ENCODE measurements around the gene OLFML3. TPM values are rescaled to one million over a fixed set of nuclear protein-coding genes. Genes with fewer than 3 reads are reported as not detected.

The OLFML3 gene
- total and polyA plus RNA-seq, 2 of the 13 experiments (the other 11 are each of a cell fraction or from before 2014, with no cell fraction given): 2.0 to 5.1 TPM

- TF ChIP-seq, protein P1, sequence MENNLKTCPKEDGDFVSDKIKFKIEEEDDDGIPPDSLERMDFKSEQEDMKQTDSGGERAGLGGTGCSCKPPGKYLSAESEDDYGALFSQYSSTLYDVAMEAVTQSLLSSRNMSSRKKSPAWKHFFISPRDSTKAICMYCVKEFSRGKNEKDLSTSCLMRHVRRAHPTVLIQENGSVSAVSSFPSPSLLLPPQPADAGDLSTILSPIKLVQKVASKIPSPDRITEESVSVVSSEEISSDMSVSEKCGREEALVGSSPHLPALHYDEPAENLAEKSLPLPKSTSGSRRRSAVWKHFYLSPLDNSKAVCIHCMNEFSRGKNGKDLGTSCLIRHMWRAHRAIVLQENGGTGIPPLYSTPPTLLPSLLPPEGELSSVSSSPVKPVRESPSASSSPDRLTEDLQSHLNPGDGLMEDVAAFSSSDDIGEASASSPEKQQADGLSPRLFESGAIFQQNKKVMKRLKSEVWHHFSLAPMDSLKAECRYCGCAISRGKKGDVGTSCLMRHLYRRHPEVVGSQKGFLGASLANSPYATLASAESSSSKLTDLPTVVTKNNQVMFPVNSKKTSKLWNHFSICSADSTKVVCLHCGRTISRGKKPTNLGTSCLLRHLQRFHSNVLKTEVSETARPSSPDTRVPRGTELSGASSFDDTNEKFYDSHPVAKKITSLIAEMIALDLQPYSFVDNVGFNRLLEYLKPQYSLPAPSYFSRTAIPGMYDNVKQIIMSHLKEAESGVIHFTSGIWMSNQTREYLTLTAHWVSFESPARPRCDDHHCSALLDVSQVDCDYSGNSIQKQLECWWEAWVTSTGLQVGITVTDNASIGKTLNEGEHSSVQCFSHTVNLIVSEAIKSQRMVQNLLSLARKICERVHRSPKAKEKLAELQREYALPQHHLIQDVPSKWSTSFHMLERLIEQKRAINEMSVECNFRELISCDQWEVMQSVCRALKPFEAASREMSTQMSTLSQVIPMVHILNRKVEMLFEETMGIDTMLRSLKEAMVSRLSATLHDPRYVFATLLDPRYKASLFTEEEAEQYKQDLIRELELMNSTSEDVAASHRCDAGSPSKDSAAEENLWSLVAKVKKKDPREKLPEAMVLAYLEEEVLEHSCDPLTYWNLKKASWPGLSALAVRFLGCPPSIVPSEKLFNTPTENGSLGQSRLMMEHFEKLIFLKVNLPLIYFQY (CRISPR knock-in tag; IDR thresholded peaks at IDR 0.05; ENCODE audit: borderline replicate concordance): no peak
- TF ChIP-seq, protein P2, sequence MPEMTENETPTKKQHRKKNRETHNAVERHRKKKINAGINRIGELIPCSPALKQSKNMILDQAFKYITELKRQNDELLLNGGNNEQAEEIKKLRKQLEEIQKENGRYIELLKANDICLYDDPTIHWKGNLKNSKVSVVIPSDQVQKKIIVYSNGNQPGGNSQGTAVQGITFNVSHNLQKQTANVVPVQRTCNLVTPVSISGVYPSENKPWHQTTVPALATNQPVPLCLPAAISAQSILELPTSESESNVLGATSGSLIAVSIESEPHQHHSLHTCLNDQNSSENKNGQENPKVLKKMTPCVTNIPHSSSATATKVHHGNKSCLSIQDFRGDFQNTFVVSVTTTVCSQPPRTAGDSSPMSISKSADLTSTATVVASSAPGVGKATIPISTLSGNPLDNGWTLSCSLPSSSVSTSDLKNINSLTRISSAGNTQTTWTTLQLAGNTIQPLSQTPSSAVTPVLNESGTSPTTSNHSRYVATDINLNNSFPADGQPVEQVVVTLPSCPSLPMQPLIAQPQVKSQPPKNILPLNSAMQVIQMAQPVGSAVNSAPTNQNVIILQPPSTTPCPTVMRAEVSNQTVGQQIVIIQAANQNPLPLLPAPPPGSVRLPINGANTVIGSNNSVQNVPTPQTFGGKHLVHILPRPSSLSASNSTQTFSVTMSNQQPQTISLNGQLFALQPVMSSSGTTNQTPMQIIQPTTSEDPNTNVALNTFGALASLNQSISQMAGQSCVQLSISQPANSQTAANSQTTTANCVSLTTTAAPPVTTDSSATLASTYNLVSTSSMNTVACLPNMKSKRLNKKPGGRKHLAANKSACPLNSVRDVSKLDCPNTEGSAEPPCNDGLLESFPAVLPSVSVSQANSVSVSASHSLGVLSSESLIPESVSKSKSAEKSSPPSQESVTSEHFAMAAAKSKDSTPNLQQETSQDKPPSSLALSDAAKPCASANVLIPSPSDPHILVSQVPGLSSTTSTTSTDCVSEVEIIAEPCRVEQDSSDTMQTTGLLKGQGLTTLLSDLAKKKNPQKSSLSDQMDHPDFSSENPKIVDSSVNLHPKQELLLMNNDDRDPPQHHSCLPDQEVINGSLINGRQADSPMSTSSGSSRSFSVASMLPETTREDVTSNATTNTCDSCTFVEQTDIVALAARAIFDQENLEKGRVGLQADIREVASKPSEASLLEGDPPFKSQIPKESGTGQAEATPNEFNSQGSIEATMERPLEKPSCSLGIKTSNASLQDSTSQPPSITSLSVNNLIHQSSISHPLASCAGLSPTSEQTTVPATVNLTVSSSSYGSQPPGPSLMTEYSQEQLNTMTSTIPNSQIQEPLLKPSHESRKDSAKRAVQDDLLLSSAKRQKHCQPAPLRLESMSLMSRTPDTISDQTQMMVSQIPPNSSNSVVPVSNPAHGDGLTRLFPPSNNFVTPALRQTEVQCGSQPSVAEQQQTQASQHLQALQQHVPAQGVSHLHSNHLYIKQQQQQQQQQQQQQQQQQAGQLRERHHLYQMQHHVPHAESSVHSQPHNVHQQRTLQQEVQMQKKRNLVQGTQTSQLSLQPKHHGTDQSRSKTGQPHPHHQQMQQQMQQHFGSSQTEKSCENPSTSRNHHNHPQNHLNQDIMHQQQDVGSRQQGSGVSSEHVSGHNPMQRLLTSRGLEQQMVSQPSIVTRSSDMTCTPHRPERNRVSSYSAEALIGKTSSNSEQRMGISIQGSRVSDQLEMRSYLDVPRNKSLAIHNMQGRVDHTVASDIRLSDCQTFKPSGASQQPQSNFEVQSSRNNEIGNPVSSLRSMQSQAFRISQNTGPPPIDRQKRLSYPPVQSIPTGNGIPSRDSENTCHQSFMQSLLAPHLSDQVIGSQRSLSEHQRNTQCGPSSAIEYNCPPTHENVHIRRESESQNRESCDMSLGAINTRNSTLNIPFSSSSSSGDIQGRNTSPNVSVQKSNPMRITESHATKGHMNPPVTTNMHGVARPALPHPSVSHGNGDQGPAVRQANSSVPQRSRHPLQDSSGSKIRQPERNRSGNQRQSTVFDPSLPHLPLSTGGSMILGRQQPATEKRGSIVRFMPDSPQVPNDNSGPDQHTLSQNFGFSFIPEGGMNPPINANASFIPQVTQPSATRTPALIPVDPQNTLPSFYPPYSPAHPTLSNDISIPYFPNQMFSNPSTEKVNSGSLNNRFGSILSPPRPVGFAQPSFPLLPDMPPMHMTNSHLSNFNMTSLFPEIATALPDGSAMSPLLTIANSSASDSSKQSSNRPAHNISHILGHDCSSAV (CRISPR knock-in tag; IDR thresholded peaks at IDR 0.05; ENCODE audit: borderline replicate concordance): no peak
- no peak for TF ChIP-seq RFX1 (IDR thresholded peaks at IDR 0.05)
- no peak for TF ChIP-seq ZNF431 (CRISPR knock-in tag; IDR thresholded peaks at IDR 0.05; ENCODE audit: borderline replicate concordance, low read depth)
- TF ChIP-seq SSRP1 (CRISPR knock-in tag; IDR thresholded peaks at IDR 0.05): no peak
- TF ChIP-seq ZKSCAN1 (IDR thresholded peaks at IDR 0.05; ENCODE audit: low read length): no peak
- no peak for TF ChIP-seq MZF1 (CRISPR knock-in tag; IDR thresholded peaks at IDR 0.05; ENCODE audit: borderline replicate concordance)
- TF ChIP-seq, protein P3, sequence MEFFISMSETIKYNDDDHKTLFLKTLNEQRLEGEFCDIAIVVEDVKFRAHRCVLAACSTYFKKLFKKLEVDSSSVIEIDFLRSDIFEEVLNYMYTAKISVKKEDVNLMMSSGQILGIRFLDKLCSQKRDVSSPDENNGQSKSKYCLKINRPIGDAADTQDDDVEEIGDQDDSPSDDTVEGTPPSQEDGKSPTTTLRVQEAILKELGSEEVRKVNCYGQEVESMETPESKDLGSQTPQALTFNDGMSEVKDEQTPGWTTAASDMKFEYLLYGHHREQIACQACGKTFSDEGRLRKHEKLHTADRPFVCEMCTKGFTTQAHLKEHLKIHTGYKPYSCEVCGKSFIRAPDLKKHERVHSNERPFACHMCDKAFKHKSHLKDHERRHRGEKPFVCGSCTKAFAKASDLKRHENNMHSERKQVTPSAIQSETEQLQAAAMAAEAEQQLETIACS (CRISPR knock-in tag; IDR thresholded peaks at IDR 0.05): no peak
- TF ChIP-seq ERF (CRISPR knock-in tag; IDR thresholded peaks at IDR 0.05): no peak
- TF ChIP-seq DNMT3B (CRISPR knock-in tag; conservative IDR thresholded peaks at IDR 0.05): no peak
- no peak for TF ChIP-seq RORA (CRISPR knock-in tag; IDR thresholded peaks at IDR 0.05)
- TF ChIP-seq SP4 (CRISPR knock-in tag; IDR thresholded peaks at IDR 0.05): no peak
Measured at GRCh38 chr1:113981962-113982931, 3.0 kb downstream of the OLFML3 start (continued).

Measured in HepG2 (cell line).